ENCODE data around the gene TRMT61A.
A peak's percentile ranks its signal among the peaks of the same experiment; 100 is the strongest.
"Not testable (repeated sequence)": the region's sequence is repeated elsewhere in the genome, so short reads cannot be mapped to it uniquely, and the experiment has no call there.

Gene TRMT61A

DNA sequence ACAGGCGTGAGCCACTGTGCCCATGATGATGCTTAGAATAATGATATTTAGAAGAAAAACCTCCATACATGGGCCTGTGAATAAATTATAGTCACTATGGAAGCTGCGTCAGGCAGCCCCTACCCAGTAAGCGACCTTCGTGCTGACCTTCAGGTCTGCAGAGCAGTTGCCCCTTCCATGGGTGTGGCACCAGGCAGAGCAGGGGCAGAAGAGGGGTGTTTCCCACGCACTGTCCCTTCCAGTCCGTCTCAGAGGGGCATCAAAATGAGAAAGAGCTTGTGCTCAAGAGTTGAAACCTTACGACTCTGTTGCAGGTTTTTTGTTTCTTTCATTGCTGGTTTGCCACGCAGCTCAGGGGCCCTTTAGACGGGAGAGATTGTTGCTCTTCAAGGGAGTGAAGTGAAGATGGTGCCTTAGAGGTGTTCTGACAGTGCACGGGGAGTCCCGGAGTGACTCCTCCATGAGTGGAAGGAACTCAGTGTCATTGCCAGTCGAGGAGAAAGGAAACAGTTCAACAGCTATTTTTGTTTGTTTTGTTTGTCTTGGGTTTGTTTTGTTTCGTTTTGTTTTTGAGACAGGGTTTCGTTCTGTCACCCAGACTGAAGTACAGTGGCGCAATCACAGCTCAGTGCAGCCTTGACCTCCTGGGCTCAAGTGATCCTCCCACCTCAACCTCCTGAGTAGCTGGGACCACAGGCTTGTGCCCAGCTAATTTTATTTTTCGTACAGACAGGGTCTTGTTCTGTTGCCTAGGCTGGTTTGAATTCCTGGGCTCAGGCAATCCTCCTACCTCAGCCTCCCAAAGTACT lies 20.3 kb upstream of the TRMT61A start:
- DNase-seq (ENCODE audit: low read depth in 3 of 3, low spot score in 1 of 3): no peak

DNA sequence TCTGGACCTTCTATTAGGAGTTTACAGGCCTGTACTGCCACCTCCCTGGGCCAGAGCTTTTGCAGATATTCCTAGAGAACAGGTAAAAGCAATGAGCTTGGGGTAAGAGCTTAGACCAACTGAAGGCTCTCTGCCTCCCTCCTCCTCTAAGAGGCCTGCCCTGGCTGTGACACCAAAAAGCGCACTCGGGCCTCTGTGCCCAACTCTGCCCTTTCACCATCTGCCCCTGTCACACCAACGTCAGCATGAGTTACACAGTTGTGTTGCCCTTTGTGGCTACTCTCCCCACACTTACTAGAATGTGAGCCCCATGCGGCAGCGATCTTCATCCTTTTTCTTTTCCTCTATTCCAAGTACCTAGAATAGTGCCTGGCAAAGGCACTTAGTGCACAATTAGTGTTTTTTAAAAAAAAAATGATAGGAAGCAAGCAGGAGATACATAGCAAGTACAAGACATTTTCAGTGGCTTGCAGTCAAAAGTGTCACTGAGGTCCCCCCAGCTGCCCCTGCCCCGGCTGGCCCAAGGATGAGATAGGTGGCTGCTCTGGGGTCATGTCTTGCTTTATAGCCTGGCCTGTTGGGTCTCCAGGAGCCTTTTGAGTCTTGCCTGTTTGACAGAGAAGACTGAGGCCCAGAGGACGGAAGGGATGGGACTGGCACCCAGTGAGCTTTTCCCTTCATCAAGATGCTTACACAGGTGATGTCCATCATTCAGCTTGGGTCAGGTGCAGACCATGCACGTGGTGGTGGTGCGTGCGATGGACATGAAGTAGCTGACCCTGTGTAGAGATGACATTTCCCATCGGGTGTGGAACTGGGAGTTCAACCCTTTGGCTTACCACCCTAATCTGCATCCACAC lies 18.9 kb upstream of the TRMT61A start:
- no peak for DNase-seq (ENCODE audit: low read depth in 3 of 3, low spot score in 1 of 3)

DNA sequence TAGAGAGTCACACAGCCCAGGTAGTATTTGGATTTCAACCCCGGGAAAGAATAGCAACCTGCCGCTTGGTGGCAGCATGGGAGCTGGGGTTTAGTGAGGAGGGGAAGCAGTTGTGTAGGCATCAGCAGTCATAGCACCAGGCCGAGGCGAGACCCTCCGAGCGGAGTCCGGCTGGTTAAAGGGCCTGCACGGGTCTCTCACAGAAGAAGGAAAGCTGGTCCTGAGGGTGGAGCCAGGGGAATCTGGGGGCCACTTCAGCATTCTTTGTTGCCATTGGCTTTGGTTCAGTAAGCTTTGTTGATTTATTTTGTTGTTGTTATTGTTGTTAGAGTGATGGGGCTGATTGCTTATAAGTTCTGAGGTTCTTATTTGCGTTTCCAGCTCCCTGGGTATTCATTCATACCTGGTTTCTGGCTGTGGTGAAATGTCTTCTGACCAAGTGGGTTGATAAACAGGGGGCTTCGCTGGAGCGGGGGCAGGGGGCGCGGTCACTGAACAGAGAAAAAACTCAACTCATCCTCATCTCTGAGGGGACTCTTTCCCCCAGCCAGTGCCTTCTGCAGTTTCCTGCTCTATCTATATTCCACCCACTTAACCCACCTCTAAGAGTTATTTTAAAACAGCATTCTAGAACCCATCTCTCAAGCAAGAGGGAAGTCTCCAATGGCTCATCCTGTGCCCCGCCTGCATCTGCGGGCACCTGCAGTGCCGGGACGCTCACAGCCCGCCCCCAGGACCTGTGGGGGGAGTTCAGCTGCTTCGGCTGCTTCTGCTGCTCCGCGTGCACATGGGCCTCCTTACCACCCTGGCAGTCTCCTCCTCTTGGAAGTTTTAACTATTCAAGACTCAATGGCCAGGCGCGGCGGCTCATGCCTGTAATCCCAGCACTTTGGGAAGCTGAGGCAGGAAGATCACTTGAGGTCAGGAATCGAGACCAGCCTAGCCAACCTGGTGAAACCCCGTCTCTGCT lies 18.0 kb upstream of the TRMT61A start:
- DNase-seq (ENCODE audit: low read depth in 3 of 3, low spot score in 1 of 3): no peak

DNA sequence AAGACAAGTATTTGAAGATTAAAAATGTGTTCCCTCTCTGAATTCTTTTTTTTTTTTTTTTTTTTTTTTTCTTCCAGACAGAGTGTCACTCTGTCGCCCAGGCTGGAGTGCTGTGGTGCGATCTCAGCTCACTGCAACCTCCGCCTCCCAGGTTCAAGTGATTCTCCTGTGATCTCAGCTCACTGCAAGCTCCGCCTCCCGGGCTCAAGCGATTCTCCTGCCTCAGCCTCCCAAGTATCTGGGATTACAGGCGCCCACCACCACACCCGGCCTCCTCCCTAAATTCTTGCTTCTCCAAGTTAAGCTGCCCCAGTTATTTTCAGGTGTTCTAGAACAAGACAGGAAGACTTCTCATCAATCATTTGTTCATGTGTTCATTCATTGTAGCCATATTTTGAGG lies 16.8 kb upstream of the TRMT61A start:
- not testable (repeated sequence) for DNase-seq (ENCODE audit: low read depth in 3 of 3, low spot score in 1 of 3)

DNA sequence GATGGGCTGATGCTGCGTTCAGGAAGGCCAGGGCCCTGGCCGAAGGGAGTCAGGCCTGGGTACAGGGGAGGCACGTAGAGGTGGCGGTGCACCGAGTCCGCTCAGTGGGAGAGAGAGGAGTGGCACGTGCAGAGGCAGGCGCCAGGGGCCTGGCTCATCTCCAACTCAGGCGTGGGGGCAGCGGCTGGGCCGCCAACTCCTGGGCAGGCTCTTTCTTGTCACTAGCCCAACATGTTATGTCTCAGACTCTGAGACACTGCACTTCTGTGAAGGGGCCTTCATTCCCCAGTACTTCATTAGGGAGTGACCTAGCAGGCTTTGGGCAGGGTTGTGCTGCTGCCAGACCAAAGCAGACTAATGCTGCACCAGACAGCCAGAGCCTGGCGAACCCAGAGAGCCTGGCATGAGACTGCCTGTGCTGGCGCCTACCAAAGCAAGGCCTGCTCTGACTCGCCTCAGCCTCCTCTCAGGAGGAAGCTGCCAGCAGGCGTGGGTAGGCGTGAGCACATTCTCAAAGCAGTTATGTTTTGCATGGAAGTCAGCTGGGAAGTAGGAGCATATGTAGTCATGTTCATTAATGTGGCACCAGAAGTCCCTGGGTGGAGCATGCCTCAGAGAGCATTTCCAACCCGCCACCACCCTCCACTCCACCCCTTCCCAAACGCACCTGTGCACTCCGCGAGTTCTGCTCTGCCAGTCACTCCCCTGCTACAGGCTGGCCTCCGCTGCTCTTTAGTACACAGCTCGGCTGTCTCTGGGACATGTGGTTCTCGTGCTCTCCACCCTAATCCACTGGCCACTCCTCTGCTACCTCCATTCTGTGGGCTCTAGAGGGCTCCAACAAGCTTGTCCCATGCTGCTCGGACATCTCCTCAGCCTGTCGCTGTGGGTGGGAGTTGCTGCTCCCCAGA lies 16.0 kb upstream of the TRMT61A start:
- DNase-seq (ENCODE audit: low read depth in 3 of 3, low spot score in 1 of 3): no peak

DNA sequence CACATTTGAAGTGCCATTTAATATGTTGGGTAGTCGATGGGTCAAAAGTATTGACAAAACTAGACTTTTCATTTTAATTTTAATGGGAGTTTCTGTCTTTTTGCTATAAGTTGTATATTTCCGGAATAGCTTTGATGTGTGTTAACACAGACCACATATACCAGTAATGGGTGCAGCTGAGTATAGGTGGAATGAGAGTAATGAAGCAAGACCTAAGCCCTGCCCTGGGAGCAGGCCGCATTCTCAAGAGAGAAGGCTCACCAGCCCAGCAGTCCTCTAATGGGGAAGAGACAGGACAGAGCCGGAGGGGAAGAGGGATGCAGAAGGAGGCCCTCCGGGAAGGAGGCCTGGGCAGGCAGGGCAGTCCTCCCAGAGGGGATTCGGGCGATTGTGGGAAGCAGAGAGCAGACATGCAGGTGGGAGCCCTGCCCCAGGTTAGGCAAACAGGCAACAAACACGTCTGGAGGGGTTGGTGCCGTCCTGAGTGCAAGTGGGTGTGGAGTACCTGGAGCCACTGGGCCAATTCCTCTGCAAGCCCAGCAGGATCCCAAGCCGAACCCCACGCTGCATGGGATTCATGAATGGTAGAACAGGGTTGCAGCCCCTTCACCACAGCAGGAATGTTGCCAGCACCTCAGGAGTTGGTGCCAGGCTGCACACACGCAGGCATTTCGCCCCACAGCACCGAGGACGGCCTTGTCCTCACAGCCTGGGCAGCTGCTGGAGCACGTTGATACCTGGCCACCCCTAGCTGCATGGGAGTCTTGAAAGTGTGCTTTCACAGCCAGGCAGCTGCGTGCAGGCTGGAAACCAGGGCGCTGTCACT lies 14.2 kb upstream of the TRMT61A start:
- no peak for DNase-seq (ENCODE audit: low read depth in 3 of 3, low spot score in 1 of 3)

DNA sequence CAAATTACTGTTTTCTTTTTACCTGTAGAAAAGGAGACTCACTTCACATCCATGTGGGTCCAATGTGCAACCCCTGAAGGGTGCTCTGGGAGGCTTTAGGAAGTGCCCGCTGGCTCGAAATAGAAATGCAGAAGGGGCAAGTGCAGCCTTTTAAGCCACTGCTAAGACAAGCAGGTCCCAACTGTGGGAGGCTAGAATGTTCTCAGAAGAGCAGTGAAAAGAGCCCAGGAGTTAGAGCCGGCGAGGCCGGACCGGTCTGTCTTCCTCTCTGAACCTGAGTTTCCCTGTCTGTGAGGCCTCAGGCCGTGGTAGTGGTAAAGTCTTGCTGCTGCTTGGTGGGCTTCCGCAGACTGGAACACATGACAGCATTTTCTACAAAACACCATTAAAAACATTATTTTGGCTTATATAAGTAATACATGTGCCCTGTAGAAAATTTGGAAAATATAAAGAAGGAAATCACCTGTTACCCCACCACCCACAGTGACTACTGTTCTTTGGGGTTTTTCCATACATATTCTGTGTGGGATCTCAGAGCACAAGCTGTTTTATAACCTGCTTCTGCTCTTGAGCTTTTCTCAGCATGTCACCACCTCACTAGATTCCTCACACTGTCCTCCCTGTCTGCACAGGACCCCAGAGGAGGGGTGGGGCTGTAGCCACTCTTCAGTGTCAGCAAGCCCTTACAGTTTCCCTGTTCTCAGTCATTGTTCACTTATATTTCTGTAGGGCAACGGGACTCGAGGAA lies 12.4 kb upstream of the TRMT61A start:
- no peak for DNase-seq (ENCODE audit: low read depth in 3 of 3, low spot score in 1 of 3)

DNA sequence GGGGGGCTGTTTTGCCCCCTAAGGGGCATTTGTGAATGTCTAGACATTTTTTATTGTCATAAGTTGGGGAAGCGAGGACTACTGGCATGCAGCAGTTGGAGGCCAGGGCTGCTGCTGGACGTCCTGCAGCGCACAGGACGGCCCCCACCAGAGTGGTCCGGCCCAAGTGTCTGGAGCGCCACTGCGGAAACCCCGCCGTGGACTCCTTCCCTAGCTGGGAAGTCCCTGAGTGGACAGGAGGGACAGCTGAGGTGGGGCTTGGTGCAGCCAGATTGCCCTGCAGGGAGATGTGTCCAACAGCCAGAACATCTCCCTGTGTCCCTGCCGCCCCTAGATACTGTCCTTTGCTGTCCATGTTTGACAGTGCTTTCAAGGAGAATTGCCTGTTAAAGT lies 11.8 kb upstream of the TRMT61A start:
- DNase-seq (ENCODE audit: low read depth in 3 of 3, low spot score in 1 of 3): no peak

DNA sequence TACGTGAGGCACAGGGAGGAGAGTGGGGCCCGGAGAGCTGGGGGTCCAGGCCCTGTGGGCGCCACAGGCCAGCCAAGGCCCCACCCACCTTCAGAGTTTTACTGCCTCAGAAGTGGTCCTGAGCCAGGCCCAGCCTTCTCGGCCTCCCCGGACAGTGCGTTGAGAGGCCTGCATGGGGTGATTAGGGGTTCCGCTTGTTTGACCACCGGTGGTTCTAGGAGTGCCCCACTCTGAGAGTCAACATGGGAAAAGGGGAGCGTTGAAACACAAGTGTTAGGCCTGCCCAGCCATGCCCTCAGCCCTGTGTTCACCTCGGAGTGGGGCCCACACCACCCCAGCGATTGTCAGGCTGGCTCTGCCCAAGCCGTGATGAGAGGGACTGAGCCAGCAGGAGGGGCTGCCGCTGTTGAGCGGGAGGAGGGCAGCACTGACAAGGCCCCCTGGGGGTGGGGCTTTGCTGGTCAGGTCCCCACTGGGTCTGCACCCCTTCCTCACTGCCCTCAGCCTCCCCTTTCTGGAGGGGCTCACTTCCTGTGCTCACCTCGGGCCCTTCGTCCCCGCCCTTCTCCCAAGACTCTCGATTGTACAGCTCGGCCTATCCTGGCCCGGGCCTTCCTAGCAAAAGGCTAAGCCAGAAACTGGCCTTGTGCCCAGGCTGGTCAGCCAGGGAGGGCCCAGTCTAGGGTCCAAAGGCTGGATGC lies 11.1 kb upstream of the TRMT61A start:
- no peak for DNase-seq (ENCODE audit: low read depth in 3 of 3, low spot score in 1 of 3)

DNA sequence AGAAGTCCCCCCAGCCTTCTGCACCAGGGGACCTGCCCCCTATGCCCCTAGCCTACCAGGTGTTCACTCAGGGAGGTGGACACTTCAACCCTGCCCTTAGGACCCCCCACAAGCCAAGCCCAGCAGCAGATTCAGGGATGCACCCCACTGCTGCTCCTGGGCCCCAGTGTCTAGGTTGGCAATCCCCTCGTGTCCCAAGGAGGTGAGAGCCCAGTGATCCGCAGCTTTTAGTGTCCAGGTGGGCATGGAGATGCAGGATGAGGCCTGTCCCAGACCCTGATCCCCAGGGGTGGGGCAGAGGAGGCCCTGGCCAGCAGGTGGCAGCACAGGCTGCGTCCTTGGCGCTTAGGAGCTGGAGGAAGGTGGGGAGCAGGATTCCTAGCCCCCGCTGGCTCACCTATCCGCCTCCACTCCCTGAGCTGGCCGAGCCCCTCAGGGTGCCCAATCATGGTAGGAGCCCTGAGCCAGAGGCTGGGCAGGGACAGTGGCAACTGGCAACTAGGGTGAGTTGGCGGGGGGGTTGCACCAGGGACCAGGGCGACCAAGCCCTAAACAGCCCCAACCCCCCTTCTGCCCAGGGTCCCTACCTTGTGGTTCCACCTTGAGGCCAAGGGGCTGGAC lies 10.5 kb upstream of the TRMT61A start:
- DNase-seq (ENCODE audit: low read depth in 3 of 3, low spot score in 1 of 3): peak in 2 of 3 donors; percentile 21 to 48

DNA sequence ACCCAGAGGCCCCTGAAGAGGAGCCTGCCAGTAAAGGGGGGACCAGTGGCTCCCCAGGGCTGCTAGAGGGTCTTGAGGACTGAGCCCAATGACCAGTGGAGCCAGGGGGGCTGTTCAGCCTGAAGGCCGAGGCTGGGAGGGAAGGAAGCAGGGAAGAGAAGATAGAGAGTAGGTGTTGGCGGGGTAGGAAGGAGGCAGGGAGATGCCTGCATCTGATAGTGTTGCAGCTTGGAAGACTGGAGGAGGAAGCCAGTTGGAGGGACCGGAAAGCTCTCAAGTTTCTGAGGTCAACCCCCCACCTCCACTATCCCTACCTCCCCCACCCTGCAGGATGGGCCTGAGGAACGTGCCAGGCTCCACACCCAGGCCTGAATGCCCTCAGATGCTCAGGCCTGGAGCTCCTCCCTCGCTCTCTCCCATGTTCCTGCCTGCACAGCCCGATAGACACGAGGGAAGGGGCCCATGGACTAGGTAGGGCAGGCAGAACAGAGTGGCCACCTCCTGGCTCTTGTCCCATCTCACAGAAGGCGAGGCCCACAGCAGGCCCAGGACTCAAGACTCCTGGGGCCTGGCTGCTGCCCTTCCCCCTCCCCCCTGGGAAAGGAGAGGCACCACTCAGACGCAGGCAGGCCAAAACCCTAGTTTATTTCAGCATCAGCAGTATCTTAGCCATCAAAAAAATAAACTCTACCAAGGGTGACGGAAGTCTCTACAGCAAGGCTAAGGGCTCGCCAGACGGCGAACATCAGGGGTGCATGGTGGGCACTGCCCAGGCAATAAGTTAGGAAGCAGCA lies 9.8 kb upstream of the TRMT61A start:
- DNase-seq (ENCODE audit: low read depth in 3 of 3, low spot score in 1 of 3): no peak

DNA sequence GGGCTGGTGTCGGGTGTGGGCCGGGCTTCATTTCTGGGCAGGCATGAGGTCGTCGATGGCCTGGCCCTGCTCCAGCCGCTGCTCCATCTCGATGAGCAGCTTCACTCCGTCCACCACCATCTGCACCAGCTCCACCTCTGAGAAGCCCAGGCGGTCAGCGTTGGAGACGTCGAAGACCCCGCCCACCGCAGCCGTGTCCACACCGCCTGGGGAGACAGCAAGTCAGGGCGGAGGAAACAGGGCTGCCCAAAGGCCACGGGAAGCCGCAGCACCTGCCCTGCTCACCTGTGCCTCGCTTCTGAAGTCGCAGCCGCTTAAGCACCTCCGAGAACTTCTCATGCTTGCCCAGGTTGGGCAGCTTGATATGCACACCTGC lies 9.2 kb upstream of the TRMT61A start:
- no peak for DNase-seq (ENCODE audit: low read depth in 3 of 3, low spot score in 1 of 3)

DNA sequence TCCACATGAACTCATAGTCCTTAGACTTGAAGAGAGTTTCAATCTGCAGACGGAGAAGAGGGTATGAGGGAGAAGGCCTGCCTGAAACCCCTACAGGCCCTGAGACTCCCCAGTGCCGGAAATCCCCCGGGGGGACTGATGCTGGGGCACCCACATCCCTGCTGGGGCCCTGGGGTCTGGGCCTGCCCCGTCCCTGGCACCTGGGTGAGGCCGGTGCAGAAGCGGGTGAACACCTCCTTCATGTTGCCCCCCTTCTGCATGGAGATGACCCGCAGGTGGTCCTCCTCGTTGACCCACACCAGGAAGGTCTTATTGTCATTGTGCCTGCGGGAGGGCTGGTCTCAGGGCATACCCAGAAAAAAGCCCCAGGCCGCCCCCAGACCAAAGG lies 8.7 kb upstream of the TRMT61A start:
- no peak for DNase-seq (ENCODE audit: low read depth in 3 of 3, low spot score in 1 of 3)

DNA sequence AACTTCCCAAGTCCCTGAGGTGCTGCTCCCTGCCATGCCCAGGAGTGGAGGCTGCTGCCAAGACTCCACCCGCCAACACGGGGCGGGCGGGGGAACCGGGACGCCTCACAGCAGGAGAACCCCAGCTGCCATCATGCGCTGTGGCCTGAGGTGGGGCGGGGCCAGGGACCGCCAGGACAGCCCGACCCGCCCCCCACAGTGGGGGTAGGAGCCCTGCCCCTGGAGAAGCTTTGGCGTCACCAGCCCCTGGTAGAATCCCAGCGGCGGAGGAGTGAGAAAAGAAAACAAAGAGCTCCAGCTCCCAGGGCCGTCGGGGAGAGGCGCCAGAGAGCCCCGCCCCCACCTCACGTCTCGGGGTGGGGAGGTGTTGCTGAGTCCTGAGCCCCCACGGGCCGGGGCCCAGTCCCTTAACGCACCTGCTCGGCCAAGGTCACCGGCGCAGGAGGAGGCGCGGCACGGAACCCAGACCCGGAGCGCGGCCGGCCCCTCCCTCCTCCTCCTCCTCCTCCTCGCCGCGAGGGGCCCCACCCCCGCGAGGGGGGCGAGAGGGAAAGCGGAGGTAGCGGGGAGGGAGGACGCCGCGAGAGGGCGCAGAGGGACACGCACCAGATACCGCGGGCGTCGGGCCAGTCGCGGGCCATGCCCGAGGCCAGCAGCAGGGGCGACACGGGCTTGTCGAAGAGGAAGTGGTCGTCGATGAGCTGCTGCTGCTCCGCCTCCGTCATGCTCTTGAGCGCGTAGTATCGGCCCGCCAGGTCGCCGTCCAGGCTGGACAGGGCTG lies 8.1 kb upstream of the TRMT61A start:
- DNase-seq (ENCODE audit: low read depth in 3 of 3, low spot score in 1 of 3): peak in 2 of 3 donors; percentile 36 to 51

DNA sequence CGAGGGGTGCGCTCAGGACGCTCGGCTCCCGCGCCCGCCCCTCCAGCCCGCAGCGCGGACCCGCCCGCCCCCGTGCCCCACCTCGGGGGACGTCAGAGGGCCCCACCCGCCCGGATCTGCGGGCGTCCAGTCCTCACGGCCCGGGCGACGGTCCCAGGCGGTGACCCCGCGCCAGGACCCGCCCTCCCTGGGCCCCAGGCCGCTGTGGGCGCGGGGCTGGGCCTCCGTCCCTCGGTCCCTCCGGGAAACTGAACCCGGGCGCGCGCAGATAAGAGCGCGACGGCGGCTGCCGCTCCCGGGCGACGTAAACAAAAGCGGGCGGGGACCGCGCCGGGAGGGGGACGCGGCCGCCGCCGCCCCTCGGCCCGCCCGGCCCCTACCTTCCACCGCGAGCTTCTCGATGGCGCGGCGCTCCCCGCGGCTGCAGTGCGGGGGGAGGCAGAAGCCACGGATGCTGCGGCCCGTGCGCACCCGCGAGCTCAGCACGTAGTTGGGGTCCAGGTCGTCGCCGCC lies 7.5 kb upstream of the TRMT61A start:
- DNase-seq (ENCODE audit: low read depth in 3 of 3, low spot score in 1 of 3): no peak
